NT2/D1 (cell line): ENCODE data around the gene TRAPPC5.
"Not testable (repeated sequence)": the region's sequence is repeated elsewhere in the genome, so short reads cannot be mapped to it uniquely, and the experiment has no call there.

ENCODE experiments used
- DNase-seq: peaks from one replicate; pipeline ENCODE4 v3.0.0-alpha.2; 2011; ENCODE audit warnings: low read depth, low spot score
- H3K27me3 ChIP-seq: 2 replicates; pipeline ENCODE4 v1.6.0; 2011; ENCODE audit warnings: mild to moderate bottlenecking; ENCODE audit not compliant: insufficient read length, insufficient read depth
- H3K36me3 ChIP-seq: 2 replicates; pipeline ENCODE4 v1.6.1; 2011; ENCODE audit warnings: mild to moderate bottlenecking, low read length, mixed read lengths; ENCODE audit not compliant: insufficient read depth, insufficient read length
- H3K4me1 ChIP-seq: 2 replicates; pipeline ENCODE4 v1.5.1; 2011; ENCODE audit not compliant: insufficient read depth, insufficient read length
- H3K4me3 ChIP-seq: 2 replicates; pipeline ENCODE4 v1.5.1; 2011; ENCODE audit warnings: low read depth; ENCODE audit not compliant: insufficient read length
- H3K9ac ChIP-seq: 2 replicates; pipeline ENCODE4 v1.6.0; 2011; ENCODE audit warnings: low read depth; ENCODE audit not compliant: insufficient read length
- H3K9me3 ChIP-seq: 2 replicates; pipeline ENCODE4 v1.5.1; 2011; ENCODE audit warnings: mild to moderate bottlenecking, low read length; ENCODE audit not compliant: insufficient read depth
- SUZ12 ChIP-seq: IDR thresholded peaks from 2 replicates; pipeline ENCODE4 v1.6.1; 2011; ENCODE audit not compliant: insufficient read length, insufficient read depth; ENCODE audit errors: extremely low read depth
- YY1 ChIP-seq: IDR thresholded peaks from 2 replicates; pipeline ENCODE4 v1.6.1; 2011; ENCODE audit not compliant: insufficient read length, insufficient read depth
- ZNF274 ChIP-seq: IDR thresholded peaks from 2 replicates; pipeline ENCODE4 v1.6.1; 2011; ENCODE audit warnings: mild to moderate bottlenecking, low read depth, low read length

Gene TRAPPC5

GRCh38 chr19:7642295-7643030, 38.2 kb upstream of the TRAPPC5 start:
- TF ChIP-seq ZNF274 (no peak), YY1 (no peak), SUZ12 (no peak)
- no peak overlapping the region for H3K9ac ChIP-seq
- DNase-seq: no peak
- peaks cover 4% of the 10 kb centered on the region for H3K4me1 ChIP-seq
- H3K9me3 ChIP-seq: no peaks in the 10 kb centered on the region
- H3K4me3 ChIP-seq: no peak overlapping the region
- no peaks in the 10 kb centered on the region for H3K27me3 ChIP-seq
- H3K36me3 ChIP-seq: peaks cover 36% of the 10 kb centered on the region

- DNase-seq: no peak
- TF ChIP-seq YY1 (no peak), ZNF274 (no peak), SUZ12 (no peak)
Measured at GRCh38 chr19:7643031-7643415, 37.6 kb upstream of the TRAPPC5 start.

GRCh38 chr19:7643629-7644549, 36.7 kb upstream of the TRAPPC5 start:
- not testable (repeated sequence) for H3K4me3 ChIP-seq, H3K27me3 ChIP-seq, DNase-seq, H3K9me3 ChIP-seq, H3K9ac ChIP-seq, H3K4me1 ChIP-seq
- peaks cover 42% of the 10 kb centered on the region for H3K36me3 ChIP-seq

More at GRCh38 chr19:7643031-7643415, 37.6 kb upstream of the TRAPPC5 start:
- Histone ChIP-seq H3K27me3 (no peaks in the 10 kb centered on the region), H3K9ac (no peak overlapping the region), H3K4me3 (no peak overlapping the region), H3K4me1 (peaks cover 4% of the 10 kb centered on the region), H3K36me3 (peaks cover 38% of the 10 kb centered on the region), H3K9me3 (no peaks in the 10 kb centered on the region)

- DNase-seq: no peak
- TF ChIP-seq YY1: no peak
- Histone ChIP-seq H3K9me3 (no peaks in the 10 kb centered on the region), H3K27me3 (no peaks in the 10 kb centered on the region), H3K36me3 (peaks cover 42% of the 10 kb centered on the region), H3K4me3 (no peak overlapping the region), H3K9ac (no peak overlapping the region), H3K4me1 (peaks cover 4% of the 10 kb centered on the region)
Measured at GRCh38 chr19:7644550-7644877, 36.1 kb upstream of the TRAPPC5 start.

- TF ChIP-seq SUZ12: no peak
- TF ChIP-seq ZNF274: no peak
- TF ChIP-seq YY1: no peak
- no peak overlapping the region for H3K4me3 ChIP-seq
- H3K9me3 ChIP-seq: no peaks in the 10 kb centered on the region
- H3K4me1 ChIP-seq: peaks cover 4% of the 10 kb centered on the region
- peaks cover 35% of the 10 kb centered on the region for H3K36me3 ChIP-seq
- peak overlapping the region; percentile 50 for H3K9ac ChIP-seq
- peaks cover 2% of the 10 kb centered on the region for H3K27me3 ChIP-seq
- no peak for DNase-seq
Measured at GRCh38 chr19:7645163-7645562, 35.5 kb upstream of the TRAPPC5 start.

GRCh38 chr19:7645656-7646425, 34.8 kb upstream of the TRAPPC5 start:
- Histone ChIP-seq H3K9ac (peak overlapping the region; percentile 50), H3K4me3 (no peak overlapping the region), H3K27me3 (peaks cover 9% of the 10 kb centered on the region), H3K4me1 (peaks cover 6% of the 10 kb centered on the region), H3K36me3 (peaks cover 32% of the 10 kb centered on the region), H3K9me3 (no peaks in the 10 kb centered on the region)
- TF ChIP-seq ZNF274 (no peak), SUZ12 (no peak), YY1 (no peak)
- no peak for DNase-seq

- DNase-seq: no peak
- H3K27me3 ChIP-seq: peaks cover 14% of the 10 kb centered on the region
- no peaks in the 10 kb centered on the region for H3K9me3 ChIP-seq
- H3K9ac ChIP-seq: no peak overlapping the region
- TF ChIP-seq ZNF274: no peak
- no peak for TF ChIP-seq SUZ12
- TF ChIP-seq YY1: no peak
- H3K4me3 ChIP-seq: no peak overlapping the region
- peaks cover 32% of the 10 kb centered on the region for H3K36me3 ChIP-seq
- peaks cover 6% of the 10 kb centered on the region for H3K4me1 ChIP-seq
Measured at GRCh38 chr19:7646426-7646700, 34.3 kb upstream of the TRAPPC5 start.
